ENCODE results near the gene STRA8. TPM values are rescaled to one million over a fixed set of nuclear protein-coding genes. Genes with fewer than 3 reads are reported as not detected.

The STRA8 gene
- polyA plus RNA-seq, 1 donor (not counting 4 experiments of a cell fraction or from before 2014, with no cell fraction given), result not detected

DNA sequence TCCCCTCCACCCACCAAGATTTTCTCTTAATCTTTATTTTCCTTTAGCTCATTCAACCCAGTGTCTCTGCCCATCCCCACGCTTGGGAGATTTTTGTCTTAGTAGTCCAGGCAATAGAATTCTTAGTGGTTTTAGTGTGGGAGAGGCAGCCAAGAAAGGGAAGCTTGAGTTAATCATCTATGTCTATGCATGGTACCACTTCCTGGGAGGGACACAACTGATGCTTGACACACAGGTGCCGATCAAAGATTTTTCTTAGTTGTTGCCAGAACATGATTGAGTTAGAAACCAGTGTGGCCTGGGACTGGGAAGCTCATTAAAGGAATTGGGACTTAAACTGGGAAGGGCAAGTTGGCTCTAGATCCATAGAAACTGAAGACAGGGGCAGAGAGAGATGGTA, 3.1 kb downstream of the STRA8 start:
- no peaks in the 10 kb centered on the region for H3K79me2 ChIP-seq (ENCODE audit: control insufficient read depth, insufficient read depth, low read length)

DNA sequence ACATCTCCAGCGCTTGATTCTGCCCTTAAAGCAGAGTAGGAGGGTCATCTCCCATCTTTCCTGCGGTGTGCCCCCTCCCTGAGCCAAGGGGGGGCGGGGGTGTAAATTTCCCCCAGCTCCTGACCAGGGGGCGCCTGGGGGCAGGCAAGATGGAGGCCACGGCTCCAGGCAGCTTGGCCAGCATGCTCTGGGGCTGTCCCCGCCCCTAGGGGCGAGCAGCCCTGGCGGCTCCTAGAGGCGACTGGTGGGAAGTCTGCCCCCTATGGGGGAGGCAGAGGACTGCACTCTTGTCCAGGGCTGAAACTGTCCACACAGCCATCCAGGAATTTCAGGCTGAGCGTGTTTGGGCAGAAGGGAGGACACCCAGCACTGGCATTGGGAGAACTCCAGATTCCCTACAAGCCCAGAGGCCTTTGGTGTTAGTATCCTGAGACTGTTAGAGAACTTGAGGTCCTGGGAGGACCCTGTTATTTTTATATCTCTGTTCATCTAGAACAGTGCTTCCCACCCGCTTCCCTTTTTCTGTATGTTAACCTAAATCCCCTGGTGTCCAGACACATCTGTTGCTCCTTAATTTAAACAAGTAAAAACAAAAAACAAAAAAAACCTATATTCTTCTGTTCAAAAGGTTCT, 4.6 kb downstream of the STRA8 start:
- no peaks in the 10 kb centered on the region for H3K79me2 ChIP-seq (ENCODE audit: control insufficient read depth, insufficient read depth, low read length)
- no peaks in the 10 kb centered on the region for H3K4me1 ChIP-seq (ENCODE audit: control insufficient read depth, extremely low read depth, insufficient read depth, low read length)
- H3K27ac ChIP-seq (ENCODE audit: control insufficient read depth, insufficient read depth, low read length), result no peak overlapping the region
- no peaks in the 10 kb centered on the region for H3K9me3 ChIP-seq (ENCODE audit: control insufficient read depth, low read depth, low read length)
- H3K4me3 ChIP-seq (ENCODE audit: control insufficient read depth in 2 of 3, extremely low read depth in 1 of 3, insufficient read depth in 2 of 3, low read depth in 1 of 3, low read length in 3 of 3), result no peak overlapping the region
- H3K36me3 ChIP-seq (ENCODE audit: control insufficient read depth in 2 of 2, extremely low read depth in 1 of 2, insufficient read depth in 2 of 2, low read length in 2 of 2), result no peaks in the 10 kb centered on the region
- dilution Hi-C loops (cut with MboI; ENCODE audit: extremely low pct_ligation_motif_present, low sequenced_read_pairs), result no loop called here
- no peak overlapping the region for H3K4me2 ChIP-seq (ENCODE audit: control insufficient read depth, extremely low read depth, insufficient read depth, low read depth, low read length)
- H3K9me1 ChIP-seq (ENCODE audit: control insufficient read depth, extremely low read depth, insufficient read depth, low read length), result no peaks in the 10 kb centered on the region
- FAIRE-seq (peak; percentile 44), DNase-seq (ENCODE audit: low read depth, low spot score) (no peak)
- H3K9ac ChIP-seq (ENCODE audit: control insufficient read depth, extremely low read depth, insufficient read depth, low read length), result no peak overlapping the region
- H4K20me1 ChIP-seq (ENCODE audit: control insufficient read depth, extremely low read depth, insufficient read depth, low read length), result no peaks in the 10 kb centered on the region
- H2AFZ ChIP-seq (ENCODE audit: control insufficient read depth, low read length), result no peak overlapping the region
- H3K27me3 ChIP-seq (ENCODE audit: control insufficient read depth, extremely low read depth, insufficient read depth, low read length), result peaks cover 3% of the 10 kb centered on the region
- TF ChIP-seq EZH2 (IDR thresholded peaks at IDR 0.05; ENCODE audit: low read length), result no peak
- TF ChIP-seq, protein P1, sequence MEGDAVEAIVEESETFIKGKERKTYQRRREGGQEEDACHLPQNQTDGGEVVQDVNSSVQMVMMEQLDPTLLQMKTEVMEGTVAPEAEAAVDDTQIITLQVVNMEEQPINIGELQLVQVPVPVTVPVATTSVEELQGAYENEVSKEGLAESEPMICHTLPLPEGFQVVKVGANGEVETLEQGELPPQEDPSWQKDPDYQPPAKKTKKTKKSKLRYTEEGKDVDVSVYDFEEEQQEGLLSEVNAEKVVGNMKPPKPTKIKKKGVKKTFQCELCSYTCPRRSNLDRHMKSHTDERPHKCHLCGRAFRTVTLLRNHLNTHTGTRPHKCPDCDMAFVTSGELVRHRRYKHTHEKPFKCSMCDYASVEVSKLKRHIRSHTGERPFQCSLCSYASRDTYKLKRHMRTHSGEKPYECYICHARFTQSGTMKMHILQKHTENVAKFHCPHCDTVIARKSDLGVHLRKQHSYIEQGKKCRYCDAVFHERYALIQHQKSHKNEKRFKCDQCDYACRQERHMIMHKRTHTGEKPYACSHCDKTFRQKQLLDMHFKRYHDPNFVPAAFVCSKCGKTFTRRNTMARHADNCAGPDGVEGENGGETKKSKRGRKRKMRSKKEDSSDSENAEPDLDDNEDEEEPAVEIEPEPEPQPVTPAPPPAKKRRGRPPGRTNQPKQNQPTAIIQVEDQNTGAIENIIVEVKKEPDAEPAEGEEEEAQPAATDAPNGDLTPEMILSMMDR (optimal IDR thresholded peaks at IDR 0.05 in 1 of 3, IDR thresholded peaks at IDR 0.05 in 1 of 3, conservative IDR thresholded peaks at IDR 0.05 in 1 of 3; ENCODE audit: extremely low read depth in 1 of 3, insufficient read depth in 2 of 3, low read length in 3 of 3), result peak; percentile 50 to 75 (median 60)

More for the DNA sequence above, 3.1 kb downstream of the STRA8 start:
- Histone ChIP-seq H3K4me3 (ENCODE audit: control insufficient read depth in 2 of 3, extremely low read depth in 1 of 3, insufficient read depth in 2 of 3, low read depth in 1 of 3, low read length in 3 of 3) (no peak overlapping the region), H3K9ac (ENCODE audit: control insufficient read depth, extremely low read depth, insufficient read depth, low read length) (no peak overlapping the region), H3K4me1 (ENCODE audit: control insufficient read depth, extremely low read depth, insufficient read depth, low read length) (no peaks in the 10 kb centered on the region), H3K27ac (ENCODE audit: control insufficient read depth, insufficient read depth, low read length) (no peak overlapping the region), H3K36me3 (ENCODE audit: control insufficient read depth in 2 of 2, extremely low read depth in 1 of 2, insufficient read depth in 2 of 2, low read length in 2 of 2) (no peaks in the 10 kb centered on the region), H3K27me3 (ENCODE audit: control insufficient read depth, extremely low read depth, insufficient read depth, low read length) (no peaks in the 10 kb centered on the region), H3K9me3 (ENCODE audit: control insufficient read depth, low read depth, low read length) (no peaks in the 10 kb centered on the region), H3K9me1 (ENCODE audit: control insufficient read depth, extremely low read depth, insufficient read depth, low read length) (no peaks in the 10 kb centered on the region), H2AFZ (ENCODE audit: control insufficient read depth, low read length) (no peak overlapping the region), H4K20me1 (ENCODE audit: control insufficient read depth, extremely low read depth, insufficient read depth, low read length) (no peaks in the 10 kb centered on the region), H3K4me2 (ENCODE audit: control insufficient read depth, extremely low read depth, insufficient read depth, low read depth, low read length) (no peak overlapping the region)
- FAIRE-seq (no peak), DNase-seq (ENCODE audit: low read depth, low spot score) (no peak)
- dilution Hi-C loops (cut with MboI; ENCODE audit: extremely low pct_ligation_motif_present, low sequenced_read_pairs), result no loop called here
- TF ChIP-seq, protein P1 (optimal IDR thresholded peaks at IDR 0.05 in 1 of 3, IDR thresholded peaks at IDR 0.05 in 1 of 3, conservative IDR thresholded peaks at IDR 0.05 in 1 of 3; ENCODE audit: extremely low read depth in 1 of 3, insufficient read depth in 2 of 3, low read length in 3 of 3), result no peak
- TF ChIP-seq EZH2 (IDR thresholded peaks at IDR 0.05; ENCODE audit: low read length), result no peak
